Testis (tissue), 2 donors: Measurements from ENCODE around the gene ITFG2.

Experiments used
- POLR2A ChIP-seq: fragments of 450-650 bp; IDR thresholded peaks from one replicate; pipeline ENCODE4 v1.6.1; 2017; ENCODE audit warnings: antibody characterized with exemption, mild to moderate bottlenecking, moderate library complexity
- TF ChIP-seq, protein P1 (sequence below), 3 experiments: fragments of 450-650 bp in 2 of 3; fragments of 200-600 bp in 1 of 3; sonication (generic) in 1 of 3; IDR thresholded peaks; one replicate each; pipeline ENCODE4 v1.5.1; 2016 to 2019; ENCODE audit warnings: antibody characterized with exemption in 3 of 3, mild to moderate bottlenecking in 2 of 3, moderate library complexity in 1 of 3

DNA sequence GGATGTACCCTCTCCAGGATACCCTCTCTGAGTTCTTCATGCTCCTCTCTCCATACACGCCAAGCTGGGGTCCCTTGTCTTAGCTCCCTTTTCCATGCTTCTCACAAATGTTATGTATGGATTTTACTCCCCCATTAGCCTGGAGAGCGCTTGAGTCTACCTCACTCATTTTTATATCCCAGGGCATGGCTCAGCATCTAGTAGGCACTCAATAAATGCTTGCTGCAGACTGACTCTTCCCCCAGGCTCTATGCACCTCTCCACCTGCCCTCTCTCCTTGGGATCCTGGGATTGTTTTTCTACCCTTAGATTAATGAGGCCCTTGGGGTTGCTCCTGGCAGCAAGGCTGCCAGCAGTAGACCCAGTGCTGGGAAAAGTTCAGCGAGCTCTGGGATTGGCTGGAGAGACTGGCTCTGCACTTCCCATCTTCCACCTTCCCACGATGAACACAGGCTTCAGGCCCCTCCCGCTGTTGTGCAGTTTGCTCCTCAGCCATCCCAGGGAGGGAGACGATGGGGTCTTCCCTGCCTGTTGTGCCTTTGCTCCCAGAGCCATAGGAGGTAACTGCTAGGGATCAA, 20.2 kb downstream of the ITFG2 start:
- TF ChIP-seq POLR2A, result no peak
- TF ChIP-seq, protein P1, sequence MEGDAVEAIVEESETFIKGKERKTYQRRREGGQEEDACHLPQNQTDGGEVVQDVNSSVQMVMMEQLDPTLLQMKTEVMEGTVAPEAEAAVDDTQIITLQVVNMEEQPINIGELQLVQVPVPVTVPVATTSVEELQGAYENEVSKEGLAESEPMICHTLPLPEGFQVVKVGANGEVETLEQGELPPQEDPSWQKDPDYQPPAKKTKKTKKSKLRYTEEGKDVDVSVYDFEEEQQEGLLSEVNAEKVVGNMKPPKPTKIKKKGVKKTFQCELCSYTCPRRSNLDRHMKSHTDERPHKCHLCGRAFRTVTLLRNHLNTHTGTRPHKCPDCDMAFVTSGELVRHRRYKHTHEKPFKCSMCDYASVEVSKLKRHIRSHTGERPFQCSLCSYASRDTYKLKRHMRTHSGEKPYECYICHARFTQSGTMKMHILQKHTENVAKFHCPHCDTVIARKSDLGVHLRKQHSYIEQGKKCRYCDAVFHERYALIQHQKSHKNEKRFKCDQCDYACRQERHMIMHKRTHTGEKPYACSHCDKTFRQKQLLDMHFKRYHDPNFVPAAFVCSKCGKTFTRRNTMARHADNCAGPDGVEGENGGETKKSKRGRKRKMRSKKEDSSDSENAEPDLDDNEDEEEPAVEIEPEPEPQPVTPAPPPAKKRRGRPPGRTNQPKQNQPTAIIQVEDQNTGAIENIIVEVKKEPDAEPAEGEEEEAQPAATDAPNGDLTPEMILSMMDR (IDR thresholded peaks at IDR 0.05), result no peak
